OCI-LY7 (cell line): ENCODE data around the gene CCDC91.

Source experiments
- EZH2phosphoT487 ChIP-seq: fragments of 200-600 bp; sonication (generic); IDR thresholded peaks from 2 replicates; pipeline ENCODE4 v1.6.1; 2018; ENCODE audit warnings: low read depth, borderline replicate concordance, mild to moderate bottlenecking, mixed run types, antibody characterized with exemption, low read length, moderate library complexity, mixed read lengths
- TF ChIP-seq, protein P1 (sequence below): fragments of 200-600 bp; sonication (generic); conservative IDR thresholded peaks from 2 replicates; pipeline ENCODE4 v1.5.1; 2014; ENCODE audit warnings: mild to moderate bottlenecking, antibody characterized with exemption, low read length, moderate library complexity, mixed read lengths

DNA sequence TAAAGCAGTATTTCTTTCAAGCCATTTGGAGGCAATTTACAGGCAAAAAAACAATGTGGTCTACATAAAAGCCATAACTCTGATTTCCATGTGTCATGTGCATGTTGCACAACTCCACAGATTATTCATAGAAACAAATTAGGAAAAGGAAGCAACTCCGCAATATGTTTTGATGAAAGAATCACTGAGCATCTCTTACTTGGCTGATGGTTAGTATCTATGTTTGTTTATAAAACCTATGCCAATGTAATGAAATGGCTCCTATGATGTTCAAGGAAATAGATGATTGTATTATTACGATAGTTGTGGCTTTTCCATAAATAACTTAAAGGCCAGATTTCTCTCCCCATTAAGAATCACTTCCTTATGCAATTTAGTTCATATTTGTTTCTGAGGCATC lies 373.7 kb downstream of the CCDC91 start:
- TF ChIP-seq, protein P1, sequence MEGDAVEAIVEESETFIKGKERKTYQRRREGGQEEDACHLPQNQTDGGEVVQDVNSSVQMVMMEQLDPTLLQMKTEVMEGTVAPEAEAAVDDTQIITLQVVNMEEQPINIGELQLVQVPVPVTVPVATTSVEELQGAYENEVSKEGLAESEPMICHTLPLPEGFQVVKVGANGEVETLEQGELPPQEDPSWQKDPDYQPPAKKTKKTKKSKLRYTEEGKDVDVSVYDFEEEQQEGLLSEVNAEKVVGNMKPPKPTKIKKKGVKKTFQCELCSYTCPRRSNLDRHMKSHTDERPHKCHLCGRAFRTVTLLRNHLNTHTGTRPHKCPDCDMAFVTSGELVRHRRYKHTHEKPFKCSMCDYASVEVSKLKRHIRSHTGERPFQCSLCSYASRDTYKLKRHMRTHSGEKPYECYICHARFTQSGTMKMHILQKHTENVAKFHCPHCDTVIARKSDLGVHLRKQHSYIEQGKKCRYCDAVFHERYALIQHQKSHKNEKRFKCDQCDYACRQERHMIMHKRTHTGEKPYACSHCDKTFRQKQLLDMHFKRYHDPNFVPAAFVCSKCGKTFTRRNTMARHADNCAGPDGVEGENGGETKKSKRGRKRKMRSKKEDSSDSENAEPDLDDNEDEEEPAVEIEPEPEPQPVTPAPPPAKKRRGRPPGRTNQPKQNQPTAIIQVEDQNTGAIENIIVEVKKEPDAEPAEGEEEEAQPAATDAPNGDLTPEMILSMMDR = no peak
- TF ChIP-seq EZH2phosphoT487 = no peak
